Mesendoderm (in vitro differentiated cells): ENCODE measurements around the gene KCNN2.

ENCODE experiments used
- DNase-seq: peaks from one replicate; pipeline ENCODE4 v3.0.0; 2013
- H2AK5ac ChIP-seq: 2 replicates; pipeline ENCODE4 v1.6.1; 2013; ENCODE audit warnings: low read length, inconsistent platforms
- H2BK120ac ChIP-seq: 2 replicates; pipeline ENCODE4 v1.6.1; 2013; ENCODE audit warnings: low read depth, mild to moderate bottlenecking, low read length, moderate library complexity, mixed read lengths
- H2BK15ac ChIP-seq: replicated peaks from 2 replicates; pipeline ENCODE4 v1.6.1; 2013; ENCODE audit warnings: low read depth, mild to moderate bottlenecking, moderate library complexity
- H2BK5ac ChIP-seq: 2 replicates; pipeline ENCODE4 v1.6.1; 2013; ENCODE audit warnings: low read length, inconsistent platforms
- H3K18ac ChIP-seq: 2 replicates; pipeline ENCODE4 v1.6.1; 2013; ENCODE audit warnings: mild to moderate bottlenecking, low read length, mixed read lengths
- H3K23ac ChIP-seq: one replicate; pipeline ENCODE4 v1.6.1; 2013; ENCODE audit warnings: low read length
- H3K27ac ChIP-seq: 2 replicates; pipeline ENCODE4 v1.5.1; 2013; ENCODE audit warnings: low read depth, mild to moderate bottlenecking, inconsistent platforms, low read length, moderate library complexity
- H3K27me3 ChIP-seq: 2 replicates; pipeline ENCODE4 v1.6.1; 2013; ENCODE audit warnings: low read length, control low read depth, mild to moderate bottlenecking, inconsistent platforms; ENCODE audit not compliant: insufficient read depth, poor library complexity
- H3K36me3 ChIP-seq: 2 replicates; pipeline ENCODE4 v1.6.1; 2013; ENCODE audit warnings: low read length, inconsistent platforms; ENCODE audit not compliant: control insufficient read depth, insufficient read depth
- H3K4ac ChIP-seq: one replicate; pipeline ENCODE4 v1.6.1; 2013; ENCODE audit warnings: low read depth, mild to moderate bottlenecking, low read length, moderate library complexity
- H3K4me1 ChIP-seq: 2 replicates; pipeline ENCODE4 v1.6.1; 2013; ENCODE audit warnings: low read depth, low read length, inconsistent platforms; ENCODE audit not compliant: control insufficient read depth
- H3K4me2 ChIP-seq: 2 replicates; pipeline ENCODE4 v1.6.1; 2013; ENCODE audit warnings: low read length
- H3K4me3 ChIP-seq: 2 replicates; pipeline ENCODE4 v1.5.1; 2013; ENCODE audit warnings: mild to moderate bottlenecking, low read length
- H3K56ac ChIP-seq: one replicate; pipeline ENCODE4 v1.6.1; 2013; ENCODE audit warnings: low read length
- H3K79me1 ChIP-seq: 2 replicates; pipeline ENCODE4 v1.6.1; 2013; ENCODE audit warnings: low read length, inconsistent platforms
- H3K79me2 ChIP-seq: 2 replicates; pipeline ENCODE4 v1.6.1; 2013; ENCODE audit warnings: mild to moderate bottlenecking, low read length; ENCODE audit not compliant: control insufficient read depth, insufficient read depth
- H3K9ac ChIP-seq: 2 replicates; pipeline ENCODE4 v1.6.1; 2013; ENCODE audit warnings: low read length, inconsistent platforms
- H4K5ac ChIP-seq: one replicate; pipeline ENCODE4 v1.6.1; 2013; ENCODE audit warnings: low read length
- H4K8ac ChIP-seq: one replicate; pipeline ENCODE4 v1.6.1; 2013; ENCODE audit warnings: low read depth, mild to moderate bottlenecking, control low read depth, low read length, moderate library complexity
- WGBS: extraction: QIAGEN DNeasy Blood & Tissue Kit; methylation state at CpG from one replicate; pipeline ENCODE4 v1.1.7; 2013; ENCODE audit warnings: low lambda C conversion rate, missing lambda C conversion rate; ENCODE audit not compliant: insufficient coverage; ENCODE audit errors: extremely low coverage; 5-methylcytosine and 5-hydroxymethylcytosine counted together

Gene KCNN2

DNA sequence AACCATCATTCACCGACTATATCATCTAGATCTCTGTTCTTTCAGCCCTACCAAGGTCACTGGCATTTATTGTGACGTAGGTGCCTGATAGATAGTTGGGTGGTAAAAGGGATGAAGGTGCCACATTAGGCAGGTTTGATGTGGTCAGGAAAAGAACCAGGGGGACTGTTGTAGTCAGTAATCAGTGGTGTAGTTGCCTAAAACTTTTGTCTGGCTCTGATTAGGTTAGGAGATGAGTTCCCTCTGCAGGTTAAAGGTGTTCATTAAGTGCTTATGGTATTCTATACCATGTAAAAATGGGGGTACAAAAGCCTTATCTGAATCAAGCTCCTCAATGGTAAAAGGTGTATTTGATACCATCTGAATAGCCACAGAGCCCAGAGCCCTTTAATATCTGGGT lies 55.6 kb downstream of the KCNN2 start:
- H2BK120ac ChIP-seq, result no peak overlapping the region
- no CpG with 5 or more reads among the region's 2 CpGs for WGBS

DNA sequence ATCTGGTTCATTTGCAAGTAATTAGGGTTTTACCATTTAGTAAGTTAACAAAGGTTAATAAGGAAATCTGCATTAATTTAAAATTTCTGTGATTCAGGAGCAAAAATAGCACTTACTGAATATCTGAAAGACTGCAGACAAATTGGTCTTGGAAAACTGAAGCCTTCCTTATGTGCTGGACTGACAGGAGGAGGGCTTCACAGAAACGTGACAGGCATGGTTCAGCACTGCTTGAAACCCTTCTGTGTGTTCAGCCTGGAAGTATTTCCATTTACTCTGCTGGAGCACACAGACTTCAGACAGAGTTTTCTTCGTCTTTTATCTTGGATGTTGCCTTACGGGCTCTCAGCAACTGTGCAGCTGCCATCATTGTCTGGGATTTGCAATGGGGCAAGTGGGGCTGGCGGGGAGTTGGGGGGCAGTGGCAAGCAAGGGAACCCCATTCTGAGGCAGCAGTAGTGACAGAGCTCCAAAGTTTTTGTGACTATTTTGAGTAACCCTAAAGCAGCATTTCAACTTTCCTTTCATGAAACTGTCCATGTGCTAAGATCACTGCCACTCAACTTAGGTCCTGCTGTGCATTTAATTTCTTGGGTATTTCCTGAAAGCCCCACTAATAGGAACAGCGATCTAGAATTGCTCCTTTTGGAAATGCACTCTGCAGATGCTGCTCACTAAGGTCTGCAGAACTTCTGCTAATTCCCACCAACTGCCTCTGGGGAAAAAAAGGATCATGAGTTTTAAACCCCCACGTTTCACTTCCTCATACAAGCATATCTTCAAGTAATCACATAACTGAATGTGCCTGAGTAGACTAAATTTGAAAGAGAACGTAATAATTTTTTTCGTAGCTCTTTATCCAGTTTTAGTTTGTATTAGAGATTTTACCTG lies 56.6 kb downstream of the KCNN2 start:
- Histone ChIP-seq H3K9ac (no peak overlapping the region), H4K8ac (no peak overlapping the region), H3K27ac (no peak overlapping the region), H2BK120ac (no peak overlapping the region), H3K23ac (no peak overlapping the region), H2AK5ac (no peak overlapping the region), H3K4ac (no peak overlapping the region), H3K36me3 (no peaks in the 10 kb centered on the region), H3K4me2 (no peak overlapping the region), H3K4me3 (no peak overlapping the region), H4K5ac (no peak overlapping the region), H3K79me1 (no peaks in the 10 kb centered on the region), H2BK15ac (no peak overlapping the region), H3K4me1 (no peaks in the 10 kb centered on the region), H2BK5ac (no peak overlapping the region), H3K27me3 (no peaks in the 10 kb centered on the region), H3K56ac (no peak overlapping the region), H3K79me2 (no peaks in the 10 kb centered on the region), H3K18ac (peak overlapping the region; percentile 28)
- no peak for DNase-seq
- WGBS, result no CpG with 5 or more reads among the region's 8 CpGs

More for the DNA sequence above, 55.6 kb downstream of the KCNN2 start:
- no peaks in the 10 kb centered on the region for H3K79me2 ChIP-seq
- no peak overlapping the region for H3K27ac ChIP-seq
- no peak overlapping the region for H3K18ac ChIP-seq
- no peak overlapping the region for H3K23ac ChIP-seq
- H3K27me3 ChIP-seq, result no peaks in the 10 kb centered on the region
- no peak overlapping the region for H2BK5ac ChIP-seq
- H3K36me3 ChIP-seq, result no peaks in the 10 kb centered on the region
- H3K79me1 ChIP-seq, result no peaks in the 10 kb centered on the region
- no peak overlapping the region for H2AK5ac ChIP-seq
- H3K56ac ChIP-seq, result no peak overlapping the region
- DNase-seq, result no peak
- H3K4me3 ChIP-seq, result no peak overlapping the region
- no peak overlapping the region for H3K4ac ChIP-seq
- H4K5ac ChIP-seq, result no peak overlapping the region
- no peak overlapping the region for H4K8ac ChIP-seq
- H3K9ac ChIP-seq, result no peak overlapping the region
- H2BK15ac ChIP-seq, result no peak overlapping the region
- H3K4me1 ChIP-seq, result no peaks in the 10 kb centered on the region
- no peak overlapping the region for H3K4me2 ChIP-seq

DNA sequence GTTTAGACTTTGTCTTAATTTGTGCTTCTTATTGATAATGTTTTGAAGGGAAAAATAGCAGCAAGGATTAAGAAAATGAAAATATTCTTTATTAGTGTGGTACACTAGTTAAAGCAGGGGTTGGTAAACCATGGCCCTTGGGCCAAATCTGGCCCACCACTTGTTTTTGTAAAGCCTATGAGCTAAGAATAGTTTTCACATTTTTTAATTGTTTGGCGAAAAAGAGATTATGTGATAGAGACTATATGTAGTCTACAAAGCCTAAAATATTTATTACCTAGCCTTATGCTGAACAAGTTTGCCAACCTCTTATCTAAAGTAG lies 57.2 kb downstream of the KCNN2 start:
- Histone ChIP-seq H3K56ac (no peak overlapping the region), H4K5ac (no peak overlapping the region), H3K27me3 (no peaks in the 10 kb centered on the region), H3K9ac (no peak overlapping the region), H3K4me3 (no peak overlapping the region), H3K4ac (no peak overlapping the region), H3K4me1 (no peaks in the 10 kb centered on the region), H3K4me2 (no peak overlapping the region), H3K27ac (no peak overlapping the region), H2BK5ac (no peak overlapping the region), H3K79me1 (no peaks in the 10 kb centered on the region), H3K18ac (no peak overlapping the region), H3K79me2 (no peaks in the 10 kb centered on the region), H3K23ac (no peak overlapping the region), H2AK5ac (no peak overlapping the region), H3K36me3 (no peaks in the 10 kb centered on the region), H4K8ac (no peak overlapping the region), H2BK120ac (no peak overlapping the region), H2BK15ac (no peak overlapping the region)
- WGBS, result no CpG with 5 or more reads among the region's 1 CpG
- DNase-seq, result no peak

DNA sequence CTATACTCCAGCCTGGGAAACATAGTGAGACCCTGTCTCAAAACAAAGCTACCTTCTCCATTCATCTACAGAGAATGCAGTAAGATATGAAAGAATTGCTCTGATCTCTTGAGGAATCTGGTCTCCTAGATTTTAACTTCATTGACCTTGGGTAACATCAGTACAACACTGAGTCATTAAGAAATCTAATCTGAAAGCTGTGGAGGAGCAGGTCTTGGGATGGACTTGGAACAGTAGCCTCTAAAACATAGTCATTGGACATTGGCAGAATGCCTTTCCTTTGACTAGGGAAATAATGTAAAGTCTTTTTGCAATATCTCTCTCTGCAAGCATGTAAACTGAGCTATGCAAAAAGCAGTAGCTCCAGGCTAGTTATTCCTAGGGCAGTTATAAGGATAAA lies 58.1 kb downstream of the KCNN2 start:
- Histone ChIP-seq H3K36me3 (no peaks in the 10 kb centered on the region), H2AK5ac (no peak overlapping the region), H3K18ac (no peak overlapping the region), H3K4me3 (no peak overlapping the region), H3K27me3 (no peaks in the 10 kb centered on the region), H4K5ac (no peak overlapping the region), H3K27ac (no peak overlapping the region), H3K56ac (no peak overlapping the region), H2BK5ac (no peak overlapping the region), H3K4me2 (no peak overlapping the region), H3K4ac (no peak overlapping the region), H2BK15ac (no peak overlapping the region), H4K8ac (no peak overlapping the region), H3K23ac (no peak overlapping the region), H3K79me1 (no peaks in the 10 kb centered on the region), H3K4me1 (no peaks in the 10 kb centered on the region), H2BK120ac (no peak overlapping the region), H3K9ac (no peak overlapping the region), H3K79me2 (no peaks in the 10 kb centered on the region)
- no peak for DNase-seq

DNA sequence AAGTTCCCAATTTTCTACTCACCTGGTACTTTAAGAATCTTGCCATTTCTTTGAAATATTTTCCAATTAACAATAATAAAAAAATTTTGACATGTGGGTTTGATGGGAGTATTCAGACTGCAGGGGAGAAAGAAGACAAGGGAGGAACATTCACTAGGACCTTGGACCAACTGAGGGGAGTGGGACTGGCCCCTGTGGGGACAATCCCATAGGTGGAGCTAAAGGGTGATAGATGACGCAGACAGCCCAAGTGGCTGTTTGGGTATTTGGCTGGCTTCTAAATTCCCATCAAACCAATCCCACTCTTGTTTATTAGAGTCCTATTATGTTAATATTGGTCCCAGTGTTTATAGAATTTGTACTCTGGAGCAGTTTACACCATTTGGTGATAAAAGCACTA lies 65.3 kb downstream of the KCNN2 start:
- no peak overlapping the region for H2AK5ac ChIP-seq
- no peak for DNase-seq
- H2BK120ac ChIP-seq, result no peak overlapping the region
- no peaks in the 10 kb centered on the region for H3K36me3 ChIP-seq
- H3K4me1 ChIP-seq, result no peaks in the 10 kb centered on the region
- H2BK5ac ChIP-seq, result no peak overlapping the region
- H3K18ac ChIP-seq, result no peak overlapping the region
- H3K4ac ChIP-seq, result no peak overlapping the region
- H4K8ac ChIP-seq, result no peak overlapping the region
- no peaks in the 10 kb centered on the region for H3K79me1 ChIP-seq
- H3K9ac ChIP-seq, result no peak overlapping the region
- H3K27ac ChIP-seq, result no peak overlapping the region
- H3K56ac ChIP-seq, result no peak overlapping the region
- H3K27me3 ChIP-seq, result no peaks in the 10 kb centered on the region
- no peak overlapping the region for H3K23ac ChIP-seq
- H3K4me2 ChIP-seq, result no peak overlapping the region
- no peak overlapping the region for H4K5ac ChIP-seq
- H3K79me2 ChIP-seq, result no peaks in the 10 kb centered on the region
- no peak overlapping the region for H2BK15ac ChIP-seq
- no CpG with 5 or more reads among the region's 1 CpG for WGBS
- no peak overlapping the region for H3K4me3 ChIP-seq

DNA sequence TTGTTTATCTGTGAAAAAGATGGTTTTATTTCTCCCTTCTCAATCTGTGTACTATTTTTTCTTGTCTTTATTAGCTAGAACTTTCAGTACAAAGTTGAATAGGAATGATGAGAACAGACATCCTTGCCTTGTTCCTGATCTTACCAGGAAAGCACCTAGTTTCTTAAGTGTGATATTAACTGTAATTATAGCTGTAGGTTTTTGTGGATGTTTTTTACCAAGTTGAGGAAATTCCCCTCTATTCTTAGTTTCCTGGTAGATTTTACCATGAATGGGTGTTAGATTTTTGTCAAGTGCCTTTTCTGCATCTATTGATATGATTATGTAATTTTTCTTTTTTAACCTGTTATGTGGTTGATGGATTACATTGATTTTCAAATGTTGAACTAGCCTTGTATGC lies 68.7 kb downstream of the KCNN2 start:
- no peak overlapping the region for H3K4ac ChIP-seq
- H4K8ac ChIP-seq, result no peak overlapping the region
- H3K4me2 ChIP-seq, result no peak overlapping the region
- H3K79me2 ChIP-seq, result no peaks in the 10 kb centered on the region
- no peak overlapping the region for H2BK5ac ChIP-seq
- H3K9ac ChIP-seq, result no peak overlapping the region
- no peak for DNase-seq
- no peak overlapping the region for H4K5ac ChIP-seq
- H2BK120ac ChIP-seq, result no peak overlapping the region
- H2BK15ac ChIP-seq, result no peak overlapping the region
- H2AK5ac ChIP-seq, result no peak overlapping the region
- H3K4me1 ChIP-seq, result peaks cover 4% of the 10 kb centered on the region
- H3K36me3 ChIP-seq, result no peaks in the 10 kb centered on the region
- H3K23ac ChIP-seq, result no peak overlapping the region
- no peaks in the 10 kb centered on the region for H3K27me3 ChIP-seq
- no peak overlapping the region for H3K56ac ChIP-seq
- H3K27ac ChIP-seq, result no peak overlapping the region
- no peak overlapping the region for H3K4me3 ChIP-seq
- no peak overlapping the region for H3K18ac ChIP-seq
- H3K79me1 ChIP-seq, result no peaks in the 10 kb centered on the region
